Upper lobe of left lung (tissue), 6 donors: ENCODE measurements around the gene SPANXC. TPM values are rescaled to one million over a fixed set of nuclear protein-coding genes. Genes with fewer than 3 reads are reported as not detected.
"Not testable (repeated sequence)": the region's sequence is repeated elsewhere in the genome, so short reads cannot be mapped to it uniquely, and the experiment has no call there.

Experiments
- ATAC-seq, 2 donors: fragments of 200-7000 bp; cut with Tn5 transposase; one replicate each; pipeline ENCODE4 v1.9.1; 2022; ENCODE audit warnings: mild to moderate bottlenecking in 2 of 2, moderate library complexity in 2 of 2; ENCODE audit not compliant: low FRiP score in 2 of 2
- DNase-seq, 2 donors: peaks; one replicate each; pipeline ENCODE4 v3.0.0-alpha.2; 2019 to 2020
- H3K27ac ChIP-seq, 4 donors: fragments of 200-600 bp; sonication (generic); one replicate each; pipeline ENCODE4 v1.5.1; 2016 to 2019
- H3K27me3 ChIP-seq, 4 donors: fragments of 200-600 bp; sonication (generic); one replicate each; pipeline ENCODE4 v1.5.1; 2017 to 2019
- H3K36me3 ChIP-seq, 4 donors: fragments of 200-600 bp; sonication (generic); one replicate each; pipeline ENCODE4 v1.5.1; 2016 to 2019
- H3K4me1 ChIP-seq, 4 donors: fragments of 200-600 bp; sonication (generic); one replicate each; pipeline ENCODE4 v1.5.1; 2018 to 2019
- H3K4me3 ChIP-seq, 4 donors: fragments of 200-600 bp; sonication (generic); one replicate each; pipeline ENCODE4 v1.5.1; 2017 to 2019; ENCODE audit warnings: mild to moderate bottlenecking in 2 of 4, moderate library complexity in 1 of 4
- H3K9me3 ChIP-seq, 4 donors: fragments of 200-600 bp; sonication (generic); one replicate each; pipeline ENCODE4 v1.5.1; 2018 to 2019
- EP300 ChIP-seq, 4 donors: sonication (generic); formaldehyde crosslinking; IDR thresholded peaks; one replicate each; pipeline ENCODE4 v1.5.1; 2017; ENCODE audit warnings: antibody characterized with exemption in 4 of 4, control low read depth in 2 of 4
- POLR2A ChIP-seq, 4 donors: fragments of 450-650 bp; IDR thresholded peaks; one replicate each; pipeline ENCODE4 v1.5.1; 2016 to 2017; ENCODE audit warnings: antibody characterized with exemption in 4 of 4, mild to moderate bottlenecking in 2 of 4
- POLR2AphosphoS5 ChIP-seq, 2 donors: sonication (generic); formaldehyde crosslinking; IDR thresholded peaks; one replicate each; pipeline ENCODE4 v1.5.1; 2017; ENCODE audit warnings: antibody characterized with exemption in 2 of 2
- WGBS, 2 donors: methylation state at CpG; one replicate each; pipeline ENCODE4 v1.1.5; 2017 to 2018; 5-methylcytosine and 5-hydroxymethylcytosine counted together
- total RNA-seq, 6 donors: library from RNA; depleted of rRNA in 4 of 6; stranded (reverse); fragments of >200 nt in 4 of 6; gene quantifications; one replicate each; pipeline versions ENCODE4 v1.1.0 to v1.2.1, GENCODE V29; 2016 to 2021
- TF ChIP-seq, protein P1 (sequence below), 6 experiments: fragments of 450-650 bp in 4 of 6; fragments of 200-600 bp in 2 of 6; sonication (generic) in 2 of 6; IDR thresholded peaks; one replicate each; pipeline ENCODE4 v1.5.1; 2016 to 2019; ENCODE audit warnings: antibody characterized with exemption in 6 of 6
- donor health status: DM: no; HTN: no; CAD: no; lungs with moderate emphysema.
- donor health status: DM: no; HTN: yes; CAD: no; lungs with severe emphysema.

SPANXC gene, protein sequence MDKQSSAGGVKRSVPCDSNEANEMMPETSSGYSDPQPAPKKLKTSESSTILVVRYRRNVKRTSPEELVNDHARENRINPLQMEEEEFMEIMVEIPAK
- total RNA-seq, result not detected

DNA sequence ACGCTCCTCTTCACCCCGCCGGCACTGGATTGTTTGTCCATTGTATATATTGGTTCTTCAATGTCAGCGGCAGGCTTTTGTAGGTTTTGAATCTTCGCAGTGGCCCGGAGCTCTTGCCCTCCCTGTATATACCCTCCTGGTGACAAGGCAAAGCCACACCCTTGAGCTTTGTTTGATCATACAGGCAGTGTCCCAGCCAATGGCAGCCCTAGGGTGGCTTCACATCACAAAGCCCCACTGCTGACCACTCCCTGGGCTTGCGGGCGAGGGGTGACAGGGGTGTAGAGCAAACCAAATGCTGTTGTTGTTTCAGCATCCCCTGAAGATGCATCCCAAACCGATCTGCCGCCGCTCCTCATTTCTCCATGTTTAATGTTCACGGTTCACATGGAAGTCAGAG, at the start of gene SPANXC:
Gene SPANXC (minus strand): TSS at position 101 of the 400 bp plus-strand sequence. CDS start 60 bp downstream, at position 41.
- not testable (repeated sequence) for H3K36me3 ChIP-seq, H3K4me1 ChIP-seq, H3K27me3 ChIP-seq, H3K27ac ChIP-seq, DNase-seq, ATAC-seq, H3K9me3 ChIP-seq, H3K4me3 ChIP-seq
- WGBS, 2 donors, result 98% methylated on average over 8 of the region's 12 CpGs; no CpG with 5 or more reads in 1 of the 2 donors

DNA sequence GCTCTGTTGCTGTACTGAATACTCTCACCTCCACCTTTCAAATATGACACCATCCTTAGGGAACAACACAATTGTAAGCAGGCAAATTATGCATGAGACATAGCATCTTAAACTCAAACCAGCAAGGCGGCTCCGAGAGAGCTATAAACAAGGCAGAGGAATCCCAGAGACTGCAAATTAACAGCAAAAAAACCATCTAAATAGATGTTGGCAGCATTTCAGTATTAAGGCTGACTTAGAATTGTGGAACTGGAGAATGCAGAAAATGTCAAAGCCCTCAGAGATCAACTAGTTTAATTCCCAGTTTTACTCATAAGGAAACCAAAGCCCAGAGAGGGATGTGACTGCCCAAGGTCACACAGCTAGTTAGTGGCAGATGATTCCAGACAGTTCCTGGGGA, 37.2 kb upstream of the SPANXC start:
- Histone ChIP-seq H3K9me3 (no peaks in the 10 kb centered on the region), H3K36me3 (no peaks in the 10 kb centered on the region), H3K4me1 (no peaks in the 10 kb centered on the region), H3K27me3 (no peaks in the 10 kb centered on the region), H3K27ac (no peak overlapping the region), H3K4me3 (no peak overlapping the region)
- ATAC-seq, result no peak
- no peak for TF ChIP-seq EP300 (IDR thresholded peaks at IDR 0.05)
- no peak for TF ChIP-seq POLR2A (IDR thresholded peaks at IDR 0.05)
- no peak for TF ChIP-seq POLR2AphosphoS5 (IDR thresholded peaks at IDR 0.05)
- WGBS, 2 donors, result 83 to 93% methylated on average over 2 of the region's 2 CpGs
- no peak for DNase-seq

DNA sequence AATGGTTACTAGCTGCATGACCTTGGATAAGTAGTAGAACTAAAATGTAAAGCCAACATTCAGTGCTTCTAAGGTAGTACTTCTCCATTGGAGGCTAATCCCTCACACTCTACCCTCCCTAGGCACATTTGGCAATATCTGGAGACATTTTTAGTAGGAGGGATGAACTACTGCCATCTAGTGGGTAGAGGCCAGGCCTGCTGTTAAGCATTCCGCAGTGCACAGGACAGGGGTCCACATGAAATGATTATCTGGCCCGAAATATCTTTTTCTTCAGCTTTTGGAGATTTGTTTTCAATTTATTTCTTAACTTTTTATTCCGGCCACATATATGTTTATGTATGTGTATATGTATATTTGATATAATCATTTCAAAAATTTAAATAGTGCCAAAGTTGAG, 36.0 kb upstream of the SPANXC start:
- 40 to 45% methylated on average over 3 of the region's 3 CpGs for WGBS, 2 donors
- Histone ChIP-seq H3K36me3 (no peaks in the 10 kb centered on the region), H3K4me3 (no peak overlapping the region), H3K27me3 (no peaks in the 10 kb centered on the region), H3K4me1 (no peaks in the 10 kb centered on the region), H3K27ac (no peak overlapping the region), H3K9me3 (no peaks in the 10 kb centered on the region)
- ATAC-seq, result no peak
- no peak for DNase-seq
- no peak for TF ChIP-seq POLR2AphosphoS5 (IDR thresholded peaks at IDR 0.05)
- TF ChIP-seq, protein P1, sequence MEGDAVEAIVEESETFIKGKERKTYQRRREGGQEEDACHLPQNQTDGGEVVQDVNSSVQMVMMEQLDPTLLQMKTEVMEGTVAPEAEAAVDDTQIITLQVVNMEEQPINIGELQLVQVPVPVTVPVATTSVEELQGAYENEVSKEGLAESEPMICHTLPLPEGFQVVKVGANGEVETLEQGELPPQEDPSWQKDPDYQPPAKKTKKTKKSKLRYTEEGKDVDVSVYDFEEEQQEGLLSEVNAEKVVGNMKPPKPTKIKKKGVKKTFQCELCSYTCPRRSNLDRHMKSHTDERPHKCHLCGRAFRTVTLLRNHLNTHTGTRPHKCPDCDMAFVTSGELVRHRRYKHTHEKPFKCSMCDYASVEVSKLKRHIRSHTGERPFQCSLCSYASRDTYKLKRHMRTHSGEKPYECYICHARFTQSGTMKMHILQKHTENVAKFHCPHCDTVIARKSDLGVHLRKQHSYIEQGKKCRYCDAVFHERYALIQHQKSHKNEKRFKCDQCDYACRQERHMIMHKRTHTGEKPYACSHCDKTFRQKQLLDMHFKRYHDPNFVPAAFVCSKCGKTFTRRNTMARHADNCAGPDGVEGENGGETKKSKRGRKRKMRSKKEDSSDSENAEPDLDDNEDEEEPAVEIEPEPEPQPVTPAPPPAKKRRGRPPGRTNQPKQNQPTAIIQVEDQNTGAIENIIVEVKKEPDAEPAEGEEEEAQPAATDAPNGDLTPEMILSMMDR (IDR thresholded peaks at IDR 0.05), result peak in 4 of 6 experiments; percentile 27 to 45 (median 34)

DNA sequence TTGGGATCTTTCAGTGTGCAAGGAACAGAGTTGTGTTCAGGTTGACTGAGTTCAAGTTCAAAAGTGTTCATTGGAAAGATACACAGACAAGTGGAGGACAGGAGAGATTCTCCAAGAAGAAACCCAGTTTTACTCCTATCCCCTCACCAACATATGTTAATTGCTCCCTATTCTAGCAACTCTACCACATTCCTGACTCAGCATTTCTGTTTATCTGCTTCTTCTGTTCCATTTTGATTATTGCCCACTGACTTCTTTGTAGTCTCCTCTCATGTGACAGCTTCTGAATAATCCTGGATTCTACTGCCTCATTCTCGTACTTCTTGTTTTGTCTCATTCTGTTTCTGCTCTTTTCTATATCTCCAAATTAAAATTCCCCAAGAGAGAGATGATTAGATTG, 15.8 kb upstream of the SPANXC start:
- Histone ChIP-seq H3K36me3 (no peaks in the 10 kb centered on the region), H3K27ac (no peak overlapping the region), H3K9me3 (no peaks in the 10 kb centered on the region), H3K4me3 (no peak overlapping the region), H3K4me1 (no peaks in the 10 kb centered on the region), H3K27me3 (no peaks in the 10 kb centered on the region)
- no peak for TF ChIP-seq POLR2AphosphoS5 (IDR thresholded peaks at IDR 0.05)
- TF ChIP-seq, protein P1 (IDR thresholded peaks at IDR 0.05), result no peak
- no peak for TF ChIP-seq EP300 (IDR thresholded peaks at IDR 0.05)
- TF ChIP-seq POLR2A (IDR thresholded peaks at IDR 0.05), result no peak
- 68 to 75% methylated on average over 1 of the region's 1 CpG for WGBS, 2 donors
- no peak for DNase-seq
- ATAC-seq, result no peak

DNA sequence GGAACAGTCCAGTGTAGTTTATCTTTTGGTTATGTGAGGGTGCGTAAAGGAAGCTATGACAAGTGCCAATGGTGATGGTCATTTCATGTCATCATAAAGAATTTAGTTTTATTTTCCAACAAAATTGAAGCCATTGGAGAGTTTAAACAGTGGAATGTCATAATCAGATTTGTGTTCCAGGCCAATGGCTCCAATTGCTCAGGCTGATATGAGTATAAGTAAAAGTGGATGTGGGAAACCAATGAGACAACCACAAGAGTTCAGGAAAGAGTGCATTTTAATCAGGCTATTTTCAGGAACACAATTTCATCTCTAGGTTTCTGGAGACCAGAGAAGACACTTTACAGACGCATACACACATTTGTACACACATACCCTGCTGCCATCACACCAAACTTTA, 20.7 kb downstream of the SPANXC start:
- TF ChIP-seq, protein P1 (IDR thresholded peaks at IDR 0.05), result no peak
- no peak for TF ChIP-seq POLR2A (IDR thresholded peaks at IDR 0.05)
- TF ChIP-seq POLR2AphosphoS5 (IDR thresholded peaks at IDR 0.05), result no peak
- no peak for TF ChIP-seq EP300 (IDR thresholded peaks at IDR 0.05)
- Histone ChIP-seq H3K4me1 (no peaks in the 10 kb centered on the region), H3K27ac (no peak overlapping the region), H3K36me3 (no peaks in the 10 kb centered on the region), H3K4me3 (no peak overlapping the region), H3K9me3 (peaks cover 0 to 3% (median 0%) of the 10 kb centered on the region in 4 donors), H3K27me3 (no peaks in the 10 kb centered on the region)
- 70 to 76% methylated on average over 2 of the region's 2 CpGs for WGBS, 2 donors
- ATAC-seq, result no peak
- DNase-seq, result no peak

DNA sequence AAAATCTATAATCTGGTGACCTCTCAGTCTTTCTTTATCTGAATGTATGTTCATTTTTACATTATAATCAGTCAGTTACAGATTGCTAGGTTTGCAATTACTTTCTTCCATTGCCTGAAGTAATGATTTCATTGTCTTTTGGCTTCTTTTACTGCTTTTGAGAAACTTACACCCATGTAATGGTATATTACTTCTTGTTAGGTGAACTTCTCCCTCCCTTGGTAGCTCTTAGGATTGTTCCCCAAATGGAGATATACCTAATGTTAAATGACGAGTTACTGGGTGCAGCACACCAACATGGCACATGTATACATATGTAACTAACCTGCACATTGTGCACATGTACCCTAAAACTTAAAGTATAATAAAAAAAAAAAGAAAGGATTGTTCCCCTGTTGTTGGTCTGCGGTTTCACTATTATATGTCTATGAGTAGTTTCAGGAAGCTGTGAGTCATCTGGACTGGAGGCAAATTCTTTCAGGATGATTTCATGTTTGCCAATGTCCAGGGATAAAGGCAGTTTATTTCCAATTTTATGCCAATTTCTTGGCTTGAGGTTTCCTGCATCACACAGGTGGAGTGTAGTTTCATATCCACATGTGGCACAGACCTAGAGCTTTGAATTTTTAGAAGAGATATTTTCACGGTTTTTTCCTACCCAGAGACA, 21.8 kb downstream of the SPANXC start:
- no peak for ATAC-seq
- TF ChIP-seq POLR2A (IDR thresholded peaks at IDR 0.05) (no peak), EP300 (IDR thresholded peaks at IDR 0.05) (no peak), POLR2AphosphoS5 (IDR thresholded peaks at IDR 0.05) (no peak)
- TF ChIP-seq, protein P1 (IDR thresholded peaks at IDR 0.05), result no peak
- H3K4me3 ChIP-seq, result no peak overlapping the region
- no peaks in the 10 kb centered on the region for H3K4me1 ChIP-seq
- peaks cover 0 to 3% (median 0%) of the 10 kb centered on the region in 4 donors for H3K9me3 ChIP-seq
- H3K36me3 ChIP-seq, result no peaks in the 10 kb centered on the region
- 56 to 62% methylated on average over 3 of the region's 3 CpGs for WGBS, 2 donors
- no peaks in the 10 kb centered on the region for H3K27me3 ChIP-seq
- no peak for DNase-seq
- no peak overlapping the region for H3K27ac ChIP-seq
